K562 (cell line): Measurements from ENCODE around the gene SCARF2. TPM values are rescaled to one million over a fixed set of nuclear protein-coding genes. Genes with fewer than 3 reads are reported as not detected.
A peak's percentile ranks its signal among the peaks of the same experiment; 100 is the strongest.

ENCODE experiments used
- HNRNPUL1 ChIP-seq: fragments of 200-400 bp; formaldehyde crosslinking; IDR thresholded peaks from 2 replicates; pipeline ENCODE4 v1.6.1; 2017; ENCODE audit warnings: low read length
- NFIX ChIP-seq: fragments of 250-450 bp; sonication (Bioruptor Pico); IDR thresholded peaks from 2 replicates; pipeline ENCODE4 v1.4.0; 2020; ENCODE audit warnings: low read depth, mild to moderate bottlenecking, moderate library complexity
- PML ChIP-seq: IDR thresholded peaks from 2 replicates; pipeline ENCODE4 v1.6.1; 2012; ENCODE audit warnings: low read length, inconsistent platforms
- RHOXF2B ChIP-seq: fragments of 250-450 bp; sonication (Bioruptor Pico); conservative IDR thresholded peaks from 2 replicates; pipeline ENCODE4 v1.5.1; 2021
- SRF ChIP-seq, 2 experiments: fragments of 250-450, 450-650 bp in 1 of 2; sonication (Bioruptor Pico) in 1 of 2; sonication (generic) in 1 of 2; formaldehyde crosslinking; IDR thresholded peaks; 2 replicates each; pipeline versions ENCODE4 v1.5.0 to v1.5.1; 2020 to 2022; ENCODE audit warnings: mild to moderate bottlenecking in 1 of 2, missing genetic modification reagents in 1 of 2
- TCFL5 ChIP-seq: fragments of 250-450 bp; sonication (Bioruptor Pico); conservative IDR thresholded peaks from 2 replicates; pipeline ENCODE4 v1.6.1; 2021; ENCODE audit warnings: mild to moderate bottlenecking, moderate library complexity, matching md5 sums
- ZFX ChIP-seq: sonication (generic); formaldehyde crosslinking; IDR thresholded peaks from 2 replicates; pipeline ENCODE4 v1.8.0; 2022; ENCODE audit warnings: mild to moderate bottlenecking, missing genetic modification reagents, moderate library complexity
- ZNF184 ChIP-seq: sonication (generic); formaldehyde crosslinking; IDR thresholded peaks from 2 replicates; pipeline ENCODE4 v1.5.0; 2020; ENCODE audit warnings: missing genetic modification reagents
- ZNF436 ChIP-seq: fragments of 250-450, 450-650 bp; sonication (Bioruptor Pico); formaldehyde crosslinking; IDR thresholded peaks from 2 replicates; pipeline ENCODE4 v1.7.0; 2020; ENCODE audit warnings: mild to moderate bottlenecking
- polyA plus RNA-seq, 8 experiments: library from polyadenylated mRNA; depleted of rRNA in 4 of 8; stranded (reverse) in 5 of 8; unstranded in 3 of 8; fragments of >200 nt; fragmentation: Nextera tagmentation in 2 of 8; fragmentation: Illumina TruSeq in 1 of 8; extraction: Ambion mirVana in 2 of 8; extraction: Trizol in 1 of 8; gene quantifications; 2 replicates each; pipeline versions ENCODE4 v1.2.1 to v1.2.3, GENCODE V29; 2011 to 2014; ENCODE audit warnings: inconsistent platforms in 1 of 8, missing spikeins in 1 of 8
- total RNA-seq, 7 experiments: library from RNA; depleted of rRNA in 6 of 7; stranded (reverse); fragments of >200 nt in 6 of 7; fragmentation: Illumina TruSeq in 2 of 7; extraction: Trizol in 2 of 7; gene quantifications; 2 replicates each; pipeline versions ENCODE4 v1.2.1 to v1.2.3, GENCODE V29; 2011 to 2021; ENCODE audit warnings: low replicate concordance in 1 of 7
- TF ChIP-seq, protein P1 (sequence below), 2 experiments: IDR thresholded peaks; 2 replicates each; pipeline ENCODE4 v1.6.1; 2012; ENCODE audit warnings: improper control_type of control experiment in 2 of 2, low read depth in 2 of 2, low read length in 2 of 2, borderline replicate concordance in 1 of 2
- TF ChIP-seq, protein P2 (sequence below): sonication (generic); formaldehyde crosslinking; IDR thresholded peaks from 2 replicates; pipeline ENCODE4 v1.8.1; 2023; ENCODE audit warnings: missing genetic modification reagents, mild to moderate bottlenecking, borderline replicate concordance
- TF ChIP-seq, protein P3 (sequence below): fragments of 250-450 bp; sonication (Bioruptor Pico); IDR thresholded peaks from 2 replicates; pipeline ENCODE4 v1.4.0; 2020; ENCODE audit warnings: mild to moderate bottlenecking, moderate library complexity
- TF ChIP-seq, protein P4 (sequence below), 2 experiments: fragments of 450-650 bp; IDR thresholded peaks; 2 replicates each; pipeline ENCODE4 v1.6.1; 2016
- TF ChIP-seq, protein P5 (sequence below): fragments of 250-450 bp; sonication (Bioruptor Pico); IDR thresholded peaks from 2 replicates; pipeline ENCODE4 v1.8.0; 2022; ENCODE audit warnings: moderate library complexity, mild to moderate bottlenecking, inconsistent platforms

The SCARF2 gene
- total and polyA plus RNA-seq, 9 of the 15 experiments (the other 6 are each of a cell fraction or from before 2014, with no cell fraction given) = 0.06 to 0.32 (median 0.21) TPM; not detected in 5

DNA sequence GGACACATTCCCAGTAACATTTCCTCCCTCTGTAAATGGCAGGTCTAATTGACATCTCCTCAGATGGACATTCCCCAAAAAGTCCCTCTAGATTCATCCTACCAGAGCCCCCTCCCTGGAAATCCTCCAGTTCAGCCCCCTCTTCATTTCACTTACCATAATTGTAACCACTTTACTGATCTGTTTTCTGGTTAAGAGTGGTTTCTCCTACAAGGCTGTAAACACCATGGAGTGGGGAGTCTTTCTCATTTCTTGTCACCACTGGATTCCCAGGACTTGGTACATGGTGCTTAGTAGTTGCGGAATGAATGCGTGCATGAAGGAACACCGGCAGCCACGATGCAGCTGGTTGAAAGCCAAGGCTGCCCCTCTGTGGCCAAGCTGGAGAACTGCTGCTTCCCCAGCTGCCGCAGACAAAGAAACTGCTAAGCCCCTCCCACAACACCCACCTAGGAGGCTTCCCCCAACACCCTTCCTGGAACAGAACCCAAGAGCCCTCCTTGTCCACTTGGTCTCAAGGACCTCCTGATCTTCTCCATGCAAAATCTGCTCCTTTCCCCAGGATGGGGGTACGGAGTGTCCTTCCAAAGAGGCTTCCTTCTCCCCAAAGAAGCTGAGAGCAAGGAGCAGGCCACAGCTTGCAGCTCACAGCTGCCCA, 18.6 kb upstream of the SCARF2 start (continued):
- TF ChIP-seq, protein P1, sequence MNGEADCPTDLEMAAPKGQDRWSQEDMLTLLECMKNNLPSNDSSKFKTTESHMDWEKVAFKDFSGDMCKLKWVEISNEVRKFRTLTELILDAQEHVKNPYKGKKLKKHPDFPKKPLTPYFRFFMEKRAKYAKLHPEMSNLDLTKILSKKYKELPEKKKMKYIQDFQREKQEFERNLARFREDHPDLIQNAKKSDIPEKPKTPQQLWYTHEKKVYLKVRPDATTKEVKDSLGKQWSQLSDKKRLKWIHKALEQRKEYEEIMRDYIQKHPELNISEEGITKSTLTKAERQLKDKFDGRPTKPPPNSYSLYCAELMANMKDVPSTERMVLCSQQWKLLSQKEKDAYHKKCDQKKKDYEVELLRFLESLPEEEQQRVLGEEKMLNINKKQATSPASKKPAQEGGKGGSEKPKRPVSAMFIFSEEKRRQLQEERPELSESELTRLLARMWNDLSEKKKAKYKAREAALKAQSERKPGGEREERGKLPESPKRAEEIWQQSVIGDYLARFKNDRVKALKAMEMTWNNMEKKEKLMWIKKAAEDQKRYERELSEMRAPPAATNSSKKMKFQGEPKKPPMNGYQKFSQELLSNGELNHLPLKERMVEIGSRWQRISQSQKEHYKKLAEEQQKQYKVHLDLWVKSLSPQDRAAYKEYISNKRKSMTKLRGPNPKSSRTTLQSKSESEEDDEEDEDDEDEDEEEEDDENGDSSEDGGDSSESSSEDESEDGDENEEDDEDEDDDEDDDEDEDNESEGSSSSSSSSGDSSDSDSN (IDR thresholded peaks at IDR 0.05; ENCODE audit: borderline replicate concordance in 1 of 2, low read depth in 2 of 2, low read length in 2 of 2) = peak in 1 of 2 experiments; percentile 86; a peak in 2 of 4 replicates
- TF ChIP-seq ZFX (CRISPR knock-in tag) (no peak), SRF (CRISPR knock-in tag; IDR thresholded peaks at IDR 0.05) (peak; percentile 37 to 64; a peak in 2 of 4 replicates), PML (no peak; the same call in 1 of the 2 replicates), HNRNPUL1 (no peak), ZNF436 (peak; percentile 35; the same call in 1 of the 2 replicates), TCFL5 (CRISPR knock-in tag) (peak; percentile 72; the same call in 1 of the 2 replicates), ZNF184 (CRISPR knock-in tag) (no peak), NFIX (CRISPR knock-in tag) (0 out of 2 replicates have a peak, but pooled peaks have one; percentile 7), RHOXF2B (CRISPR knock-in tag) (peak; percentile 89; the same call in 1 of the 2 replicates)
- TF ChIP-seq, protein P2, sequence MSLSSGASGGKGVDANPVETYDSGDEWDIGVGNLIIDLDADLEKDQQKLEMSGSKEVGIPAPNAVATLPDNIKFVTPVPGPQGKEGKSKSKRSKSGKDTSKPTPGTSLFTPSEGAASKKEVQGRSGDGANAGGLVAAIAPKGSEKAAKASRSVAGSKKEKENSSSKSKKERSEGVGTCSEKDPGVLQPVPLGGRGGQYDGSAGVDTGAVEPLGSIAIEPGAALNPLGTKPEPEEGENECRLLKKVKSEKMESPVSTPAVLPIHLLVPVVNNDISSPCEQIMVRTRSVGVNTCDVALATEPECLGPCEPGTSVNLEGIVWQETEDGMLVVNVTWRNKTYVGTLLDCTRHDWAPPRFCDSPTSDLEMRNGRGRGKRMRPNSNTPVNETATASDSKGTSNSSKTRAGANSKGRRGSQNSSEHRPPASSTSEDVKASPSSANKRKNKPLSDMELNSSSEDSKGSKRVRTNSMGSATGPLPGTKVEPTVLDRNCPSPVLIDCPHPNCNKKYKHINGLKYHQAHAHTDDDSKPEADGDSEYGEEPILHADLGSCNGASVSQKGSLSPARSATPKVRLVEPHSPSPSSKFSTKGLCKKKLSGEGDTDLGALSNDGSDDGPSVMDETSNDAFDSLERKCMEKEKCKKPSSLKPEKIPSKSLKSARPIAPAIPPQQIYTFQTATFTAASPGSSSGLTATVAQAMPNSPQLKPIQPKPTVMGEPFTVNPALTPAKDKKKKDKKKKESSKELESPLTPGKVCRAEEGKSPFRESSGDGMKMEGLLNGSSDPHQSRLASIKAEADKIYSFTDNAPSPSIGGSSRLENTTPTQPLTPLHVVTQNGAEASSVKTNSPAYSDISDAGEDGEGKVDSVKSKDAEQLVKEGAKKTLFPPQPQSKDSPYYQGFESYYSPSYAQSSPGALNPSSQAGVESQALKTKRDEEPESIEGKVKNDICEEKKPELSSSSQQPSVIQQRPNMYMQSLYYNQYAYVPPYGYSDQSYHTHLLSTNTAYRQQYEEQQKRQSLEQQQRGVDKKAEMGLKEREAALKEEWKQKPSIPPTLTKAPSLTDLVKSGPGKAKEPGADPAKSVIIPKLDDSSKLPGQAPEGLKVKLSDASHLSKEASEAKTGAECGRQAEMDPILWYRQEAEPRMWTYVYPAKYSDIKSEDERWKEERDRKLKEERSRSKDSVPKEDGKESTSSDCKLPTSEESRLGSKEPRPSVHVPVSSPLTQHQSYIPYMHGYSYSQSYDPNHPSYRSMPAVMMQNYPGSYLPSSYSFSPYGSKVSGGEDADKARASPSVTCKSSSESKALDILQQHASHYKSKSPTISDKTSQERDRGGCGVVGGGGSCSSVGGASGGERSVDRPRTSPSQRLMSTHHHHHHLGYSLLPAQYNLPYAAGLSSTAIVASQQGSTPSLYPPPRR (CRISPR knock-in tag) = 0 out of 2 replicates have a peak, but pooled peaks have one; percentile 53
- TF ChIP-seq, protein P3, sequence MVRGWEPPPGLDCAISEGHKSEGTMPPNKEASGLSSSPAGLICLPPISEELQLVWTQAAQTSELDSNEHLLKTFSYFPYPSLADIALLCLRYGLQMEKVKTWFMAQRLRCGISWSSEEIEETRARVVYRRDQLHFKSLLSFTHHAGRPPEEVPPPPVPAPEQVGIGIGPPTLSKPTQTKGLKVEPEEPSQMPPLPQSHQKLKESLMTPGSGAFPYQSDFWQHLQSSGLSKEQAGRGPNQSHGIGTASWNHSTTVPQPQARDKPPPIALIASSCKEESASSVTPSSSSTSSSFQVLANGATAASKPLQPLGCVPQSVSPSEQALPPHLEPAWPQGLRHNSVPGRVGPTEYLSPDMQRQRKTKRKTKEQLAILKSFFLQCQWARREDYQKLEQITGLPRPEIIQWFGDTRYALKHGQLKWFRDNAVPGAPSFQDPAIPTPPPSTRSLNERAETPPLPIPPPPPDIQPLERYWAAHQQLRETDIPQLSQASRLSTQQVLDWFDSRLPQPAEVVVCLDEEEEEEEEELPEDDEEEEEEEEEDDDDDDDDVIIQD = peak; percentile 62; the same call in 1 of the 2 replicates
- TF ChIP-seq, protein P4, sequence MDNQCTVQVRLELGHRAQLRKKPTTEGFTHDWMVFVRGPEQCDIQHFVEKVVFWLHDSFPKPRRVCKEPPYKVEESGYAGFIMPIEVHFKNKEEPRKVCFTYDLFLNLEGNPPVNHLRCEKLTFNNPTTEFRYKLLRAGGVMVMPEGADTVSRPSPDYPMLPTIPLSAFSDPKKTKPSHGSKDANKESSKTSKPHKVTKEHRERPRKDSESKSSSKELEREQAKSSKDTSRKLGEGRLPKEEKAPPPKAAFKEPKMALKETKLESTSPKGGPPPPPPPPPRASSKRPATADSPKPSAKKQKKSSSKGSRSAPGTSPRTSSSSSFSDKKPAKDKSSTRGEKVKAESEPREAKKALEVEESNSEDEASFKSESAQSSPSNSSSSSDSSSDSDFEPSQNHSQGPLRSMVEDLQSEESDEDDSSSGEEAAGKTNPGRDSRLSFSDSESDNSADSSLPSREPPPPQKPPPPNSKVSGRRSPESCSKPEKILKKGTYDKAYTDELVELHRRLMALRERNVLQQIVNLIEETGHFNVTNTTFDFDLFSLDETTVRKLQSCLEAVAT (IDR thresholded peaks at IDR 0.05) = peak in 1 of 2 experiments; percentile 56; a peak in 1 of 4 replicates
- TF ChIP-seq, protein P5, sequence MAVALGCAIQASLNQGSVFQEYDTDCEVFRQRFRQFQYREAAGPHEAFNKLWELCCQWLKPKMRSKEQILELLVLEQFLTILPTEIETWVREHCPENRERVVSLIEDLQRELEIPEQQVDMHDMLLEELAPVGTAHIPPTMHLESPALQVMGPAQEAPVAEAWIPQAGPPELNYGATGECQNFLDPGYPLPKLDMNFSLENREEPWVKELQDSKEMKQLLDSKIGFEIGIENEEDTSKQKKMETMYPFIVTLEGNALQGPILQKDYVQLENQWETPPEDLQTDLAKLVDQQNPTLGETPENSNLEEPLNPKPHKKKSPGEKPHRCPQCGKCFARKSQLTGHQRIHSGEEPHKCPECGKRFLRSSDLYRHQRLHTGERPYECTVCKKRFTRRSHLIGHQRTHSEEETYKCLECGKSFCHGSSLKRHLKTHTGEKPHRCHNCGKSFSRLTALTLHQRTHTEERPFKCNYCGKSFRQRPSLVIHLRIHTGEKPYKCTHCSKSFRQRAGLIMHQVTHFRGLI (CRISPR knock-in tag) = peak; percentile 51; the same call in 1 of the 2 replicates
